CD4-positive, alpha-beta T cell (primary cell): ENCODE results near the gene CEP68. TPM values are rescaled to one million over a fixed set of nuclear protein-coding genes. Genes with fewer than 3 reads are reported as not detected.
A peak's percentile ranks its signal among the peaks of the same experiment; 100 is the strongest.

Source experiments
- ATAC-seq: fragments of 200-7000 bp; cut with Tn5 transposase; one replicate; pipeline ENCODE4 v1.10.0; 2022; ENCODE audit warnings: mild to moderate bottlenecking; ENCODE audit not compliant: poor library complexity
- CTCF ChIA-PET: fragments of 350-600 bp; sonication (Branson Sonifier 250); formaldehyde crosslinking; loops from one replicate; lab custom pipeline; 2021; ENCODE audit warnings: antibody characterized with exemption, inconsistent platforms; lab: Charles Lee
- POLR2A ChIA-PET: fragments of 350-600 bp; sonication (Branson Sonifier 250); formaldehyde crosslinking; loops from one replicate; lab custom pipeline; 2021; ENCODE audit warnings: antibody characterized with exemption, inconsistent platforms; lab: Charles Lee
- DNase-seq, 14 experiments: peaks; one replicate each; pipeline ENCODE4 v3.0.0-alpha.2; 2013 to 2020; ENCODE audit warnings: mixed read lengths in 2 of 14
- H3K27ac ChIP-seq, 2 donors: one replicate each; pipeline versions ENCODE4 v1.5.1 to v1.7.0; 2013; ENCODE audit warnings: low read length in 2 of 2, low read depth in 1 of 2, mild to moderate bottlenecking in 1 of 2
- H3K27me3 ChIP-seq, 2 experiments: 1 replicate in 1 of 2; 2 replicates in 1 of 2; pipeline versions ENCODE4 v1.6.1 to v1.7.0; 2013; ENCODE audit warnings: low read length in 2 of 2, control low read depth in 1 of 2, mild to moderate bottlenecking in 1 of 2, moderate library complexity in 1 of 2; ENCODE audit not compliant: insufficient read depth in 2 of 2, control insufficient read depth in 1 of 2
- H3K36me3 ChIP-seq: one replicate; pipeline ENCODE4 v1.6.1; 2013; ENCODE audit warnings: low read length, control low read depth; ENCODE audit not compliant: insufficient read depth
- H3K4me1 ChIP-seq: one replicate; pipeline ENCODE4 v1.6.1; 2013; ENCODE audit warnings: low read length, control low read depth; ENCODE audit not compliant: insufficient read depth
- H3K4me3 ChIP-seq: one replicate; pipeline ENCODE4 v1.5.1; 2013; ENCODE audit warnings: mild to moderate bottlenecking, low read length, moderate library complexity
- H3K9me3 ChIP-seq, 2 experiments: 1 replicate in 1 of 2; 2 replicates in 1 of 2; pipeline versions ENCODE4 v1.6.1 to v1.7.0; 2013; ENCODE audit warnings: low read length in 2 of 2, mild to moderate bottlenecking in 2 of 2, control low read depth in 1 of 2, moderate library complexity in 1 of 2; ENCODE audit not compliant: control insufficient read depth in 1 of 2, insufficient read depth in 1 of 2
- H3K27ac Mint-ChIP-seq: one replicate; pipeline ENCODE4 v1.8.0; 2020; ENCODE audit warnings: mixed read lengths
- H3K27me3 Mint-ChIP-seq: one replicate; pipeline ENCODE4 v1.8.0; 2021; ENCODE audit warnings: mixed read lengths
- H3K36me3 Mint-ChIP-seq: one replicate; pipeline ENCODE4 v1.8.0; 2021; ENCODE audit warnings: low read depth, mixed read lengths
- H3K4me1 Mint-ChIP-seq: one replicate; pipeline ENCODE4 v1.8.0; 2021; ENCODE audit warnings: low read depth, mixed read lengths
- H3K4me3 Mint-ChIP-seq: one replicate; pipeline ENCODE4 v1.8.0; 2020; ENCODE audit warnings: mild to moderate bottlenecking, mixed read lengths
- H3K9me3 Mint-ChIP-seq: one replicate; pipeline ENCODE4 v1.8.0; 2020; ENCODE audit warnings: mixed read lengths
- intact Hi-C, 2 experiments: fragments of 100-400 bp; cut with DNase I in 1 of 2; cut with micrococcal nuclease in 1 of 2; formaldehyde crosslinking; loops; one replicate each; pipeline versions ENCODE4 v1.15.1 to v1.9.0; 2023 to 2025; cut with DNase I, micrococcal nuclease
- total RNA-seq, 174 experiments: library from RNA in 2 of 174; stranded (reverse) in 2 of 174; gene quantifications; one replicate each; pipeline ENCODE4 v1.2.3 and lab custom pipeline; 2021 to 2026
- TF ChIP-seq, protein P1 (sequence below): fragments of 200-600 bp; IDR thresholded peaks from one replicate; pipeline ENCODE4 v1.8.0; 2022; ENCODE audit warnings: antibody characterized with exemption, mild to moderate bottlenecking

The CEP68 gene
- total RNA-seq, 2 experiments from 2014 or later: 19.4 to 20.1 TPM

DNA sequence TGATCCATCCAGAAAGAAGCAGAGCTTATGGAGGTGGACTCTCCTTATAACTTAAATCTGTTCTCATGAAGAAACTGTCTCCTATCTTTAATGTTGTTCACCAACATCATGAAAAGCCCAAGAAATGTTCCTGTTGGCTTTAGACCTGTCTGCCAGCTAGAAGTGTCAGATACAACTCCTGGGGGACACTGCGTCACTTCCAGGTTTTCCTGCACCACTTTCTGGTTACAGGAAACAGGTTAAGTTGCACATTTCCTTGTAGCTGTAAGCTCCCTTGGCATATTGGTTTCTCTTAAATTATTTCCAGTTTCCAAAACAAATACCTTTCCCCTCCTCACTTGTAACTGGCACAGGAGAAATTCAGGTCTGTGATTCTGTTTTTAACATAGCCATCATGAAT is 2.9 kb downstream of the CEP68 start:
- Mint-ChIP-seq H3K36me3 (peaks cover 14% of the 10 kb centered on the region), H3K9me3 (no peaks in the 10 kb centered on the region), H3K27ac (peak overlapping the region; percentile 47), H3K27me3 (no peaks in the 10 kb centered on the region), H3K4me3 (peak overlapping the region; percentile 23), H3K4me1 (peaks cover 77% of the 10 kb centered on the region)
- Histone ChIP-seq H3K27ac (no peak overlapping the region), H3K4me3 (no peak overlapping the region), H3K27me3 (no peaks in the 10 kb centered on the region), H3K36me3 (no peaks in the 10 kb centered on the region), H3K4me1 (peaks cover 57% of the 10 kb centered on the region), H3K9me3 (no peaks in the 10 kb centered on the region)
- intact Hi-C loops: loop anchor here (2.0 to 10.0 kb wide), 5 partner anchors 70 to 1217 kb away; partner anchors contain the start of genes ACTR2 (in 2 of the 2), PELI1 (in 1 of the 2), SERTAD2 (in 1 of the 2) and UGP2 (in 1 of the 2)
- CTCF ChIA-PET: interaction anchor here (0.6 kb wide), 1 partner anchor 203 kb away, joined by 6 read pairs; no protein-coding TSS in a partner anchor
- TF ChIP-seq, protein P1, sequence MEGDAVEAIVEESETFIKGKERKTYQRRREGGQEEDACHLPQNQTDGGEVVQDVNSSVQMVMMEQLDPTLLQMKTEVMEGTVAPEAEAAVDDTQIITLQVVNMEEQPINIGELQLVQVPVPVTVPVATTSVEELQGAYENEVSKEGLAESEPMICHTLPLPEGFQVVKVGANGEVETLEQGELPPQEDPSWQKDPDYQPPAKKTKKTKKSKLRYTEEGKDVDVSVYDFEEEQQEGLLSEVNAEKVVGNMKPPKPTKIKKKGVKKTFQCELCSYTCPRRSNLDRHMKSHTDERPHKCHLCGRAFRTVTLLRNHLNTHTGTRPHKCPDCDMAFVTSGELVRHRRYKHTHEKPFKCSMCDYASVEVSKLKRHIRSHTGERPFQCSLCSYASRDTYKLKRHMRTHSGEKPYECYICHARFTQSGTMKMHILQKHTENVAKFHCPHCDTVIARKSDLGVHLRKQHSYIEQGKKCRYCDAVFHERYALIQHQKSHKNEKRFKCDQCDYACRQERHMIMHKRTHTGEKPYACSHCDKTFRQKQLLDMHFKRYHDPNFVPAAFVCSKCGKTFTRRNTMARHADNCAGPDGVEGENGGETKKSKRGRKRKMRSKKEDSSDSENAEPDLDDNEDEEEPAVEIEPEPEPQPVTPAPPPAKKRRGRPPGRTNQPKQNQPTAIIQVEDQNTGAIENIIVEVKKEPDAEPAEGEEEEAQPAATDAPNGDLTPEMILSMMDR: no peak
- ATAC-seq (no peak), DNase-seq (no peak)
- POLR2A ChIA-PET: interaction anchor here (1.0 kb wide), 1 partner anchor 70 kb away, joined by 5 read pairs; the partner anchor contains the start of gene RAB1A

DNA sequence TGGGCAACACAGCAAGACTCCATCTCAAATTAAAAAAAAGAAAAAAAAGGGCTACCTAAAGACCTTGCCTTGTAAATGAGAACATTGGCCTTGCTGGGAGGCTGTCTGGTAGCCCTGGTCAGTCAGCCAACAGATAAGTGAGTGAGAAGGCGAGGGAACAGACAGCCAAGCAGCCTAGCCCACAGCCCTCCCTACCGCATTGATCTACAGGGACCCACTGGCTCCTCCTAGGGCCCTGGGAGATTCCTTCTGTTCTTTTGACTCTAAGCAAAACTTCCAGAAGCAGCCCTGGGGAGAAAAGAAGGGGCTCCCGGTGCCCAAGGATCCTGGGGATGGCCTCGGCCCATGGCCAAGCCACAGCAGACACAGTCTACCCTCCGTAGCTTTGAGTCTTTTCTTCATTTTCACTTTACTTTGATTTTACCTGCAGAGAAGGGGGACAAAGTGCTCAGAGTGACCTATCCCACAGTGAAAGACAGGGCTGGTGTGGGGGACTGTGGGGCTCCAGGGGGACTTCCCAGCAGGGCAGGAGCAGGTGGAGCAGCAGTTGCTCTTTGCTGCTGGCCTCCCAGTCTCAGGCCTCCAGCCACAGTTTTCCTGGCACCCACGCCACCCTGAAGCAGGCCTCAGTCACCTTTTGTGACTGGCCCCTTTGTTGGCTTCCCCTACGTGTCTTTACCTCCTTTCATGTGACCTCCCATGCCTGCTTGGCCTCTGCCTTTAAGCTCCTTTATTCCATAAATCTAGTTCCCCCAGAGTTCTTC is 5.1 kb downstream of the CEP68 start:
- Histone ChIP-seq H3K9me3 (no peaks in the 10 kb centered on the region), H3K27ac (no peak overlapping the region), H3K27me3 (no peaks in the 10 kb centered on the region), H3K4me1 (peaks cover 58% of the 10 kb centered on the region), H3K4me3 (no peak overlapping the region), H3K36me3 (no peaks in the 10 kb centered on the region)
- ChIA-PET POLR2A (interaction anchor here (0.6 to 1.0 kb wide), 4 partner anchors 24 to 166 kb away, joined by 3 read pairs; partner anchors contain the start of gene ACTR2), CTCF (no interaction called here)
- peaks cover 6% of the 10 kb centered on the region for H3K36me3 Mint-ChIP-seq
- no peak overlapping the region for H3K27ac Mint-ChIP-seq
- no peak for ATAC-seq
- no peak for DNase-seq
- TF ChIP-seq, protein P1: no peak
- no peaks in the 10 kb centered on the region for H3K9me3 Mint-ChIP-seq
- intact Hi-C loops: loop anchor here (5.0 to 10.0 kb wide), 3 partner anchors 366 to 513 kb away; no protein-coding TSS in a partner anchor
- peaks cover 69% of the 10 kb centered on the region for H3K4me1 Mint-ChIP-seq
- H3K4me3 Mint-ChIP-seq: no peak overlapping the region
- H3K27me3 Mint-ChIP-seq: no peaks in the 10 kb centered on the region

DNA sequence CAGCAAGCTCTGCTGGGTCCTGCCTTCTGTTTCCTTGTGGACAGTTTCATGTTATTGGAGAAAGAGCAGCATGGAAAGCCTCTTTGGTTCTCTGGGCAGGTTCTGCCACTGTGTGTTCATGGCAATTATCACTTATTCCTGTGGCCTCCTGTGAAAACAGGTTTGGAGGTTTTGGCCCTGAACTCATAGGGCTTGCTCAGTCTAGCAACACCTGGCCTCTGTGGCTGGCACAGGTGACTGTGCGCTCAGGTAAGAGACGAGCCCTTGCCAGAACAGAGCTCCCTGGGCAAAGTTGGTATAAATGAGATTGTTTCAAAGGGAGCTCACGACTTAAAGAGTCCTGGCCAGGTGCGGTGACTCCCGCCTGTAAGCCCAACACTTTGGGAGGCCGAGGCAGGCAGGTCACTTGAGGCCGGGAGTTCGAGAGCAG is 5.7 kb downstream of the CEP68 start:
- H3K27ac Mint-ChIP-seq: no peak overlapping the region
- ChIA-PET POLR2A (interaction anchor here (0.6 to 1.0 kb wide), 4 partner anchors 24 to 166 kb away, joined by 3 read pairs; partner anchors contain the start of gene ACTR2), CTCF (no interaction called here)
- ATAC-seq (no peak), DNase-seq (no peak)
- H3K27ac ChIP-seq: no peak overlapping the region
- TF ChIP-seq, protein P1: no peak
- no peaks in the 10 kb centered on the region for H3K9me3 ChIP-seq
- H3K9me3 Mint-ChIP-seq: no peaks in the 10 kb centered on the region
- intact Hi-C loops: loop anchor here (5.0 to 10.0 kb wide), 3 partner anchors 365 to 513 kb away; no protein-coding TSS in a partner anchor
- peaks cover 57% of the 10 kb centered on the region for H3K4me1 ChIP-seq
- H3K36me3 Mint-ChIP-seq: peaks cover 6% of the 10 kb centered on the region
- no peaks in the 10 kb centered on the region for H3K27me3 Mint-ChIP-seq
- H3K27me3 ChIP-seq: no peaks in the 10 kb centered on the region
- no peak overlapping the region for H3K4me3 ChIP-seq
- no peak overlapping the region for H3K4me3 Mint-ChIP-seq
- H3K36me3 ChIP-seq: no peaks in the 10 kb centered on the region
- H3K4me1 Mint-ChIP-seq: peaks cover 71% of the 10 kb centered on the region
